WTC11 (cell line): ENCODE measurements around the gene TAF3.

Experiments used
- AFF4 ChIP-seq: sonication (generic); formaldehyde crosslinking; IDR thresholded peaks from 2 replicates; pipeline ENCODE4 v1.8.1; 2023; ENCODE audit warnings: mild to moderate bottlenecking, missing genetic modification reagents, borderline replicate concordance
- CTCF ChIP-seq: fragments of 200-600 bp; IDR thresholded peaks from 2 replicates; pipeline ENCODE4 v1.8.0; 2022; ENCODE audit warnings: antibody characterized with exemption

GRCh38 chr10:7881119-7881518, 62.8 kb downstream of the TAF3 start:
- TF ChIP-seq AFF4 (no peak), CTCF (no peak)
